Measurements from ENCODE around the gene TUSC7.

DNA sequence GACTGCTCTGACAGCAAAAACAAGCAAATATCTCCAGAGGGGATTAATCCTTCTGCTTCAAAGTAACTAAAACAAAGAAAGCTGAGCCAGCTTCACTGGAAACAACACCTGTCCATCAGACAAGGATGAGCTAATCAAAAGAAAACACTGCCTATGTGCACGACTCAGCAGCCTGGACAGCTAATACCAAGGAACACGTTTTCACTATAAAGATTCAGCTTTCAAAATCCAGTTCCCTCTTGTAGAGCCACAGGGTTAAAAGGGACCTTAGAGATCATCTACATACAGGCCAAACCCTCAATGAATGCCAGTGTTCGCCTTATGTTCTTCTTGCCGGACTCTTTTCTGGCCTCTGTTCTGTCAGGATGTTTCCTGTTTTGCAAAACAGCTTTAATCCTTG is 6.9 kb downstream of the TUSC7 start:
- TF ChIP-seq, protein P1, sequence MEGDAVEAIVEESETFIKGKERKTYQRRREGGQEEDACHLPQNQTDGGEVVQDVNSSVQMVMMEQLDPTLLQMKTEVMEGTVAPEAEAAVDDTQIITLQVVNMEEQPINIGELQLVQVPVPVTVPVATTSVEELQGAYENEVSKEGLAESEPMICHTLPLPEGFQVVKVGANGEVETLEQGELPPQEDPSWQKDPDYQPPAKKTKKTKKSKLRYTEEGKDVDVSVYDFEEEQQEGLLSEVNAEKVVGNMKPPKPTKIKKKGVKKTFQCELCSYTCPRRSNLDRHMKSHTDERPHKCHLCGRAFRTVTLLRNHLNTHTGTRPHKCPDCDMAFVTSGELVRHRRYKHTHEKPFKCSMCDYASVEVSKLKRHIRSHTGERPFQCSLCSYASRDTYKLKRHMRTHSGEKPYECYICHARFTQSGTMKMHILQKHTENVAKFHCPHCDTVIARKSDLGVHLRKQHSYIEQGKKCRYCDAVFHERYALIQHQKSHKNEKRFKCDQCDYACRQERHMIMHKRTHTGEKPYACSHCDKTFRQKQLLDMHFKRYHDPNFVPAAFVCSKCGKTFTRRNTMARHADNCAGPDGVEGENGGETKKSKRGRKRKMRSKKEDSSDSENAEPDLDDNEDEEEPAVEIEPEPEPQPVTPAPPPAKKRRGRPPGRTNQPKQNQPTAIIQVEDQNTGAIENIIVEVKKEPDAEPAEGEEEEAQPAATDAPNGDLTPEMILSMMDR (conservative IDR thresholded peaks at IDR 0.05 in 1 of 2, IDR thresholded peaks at IDR 0.05 in 1 of 2; ENCODE audit: extremely low read depth in 1 of 2, insufficient read depth in 1 of 2, low read depth in 1 of 2, low read length in 2 of 2) = no peak
- no peak for TF ChIP-seq EZH2 (IDR thresholded peaks at IDR 0.05; ENCODE audit: borderline replicate concordance, low read length)
